GM19467 (cell line): Measurements from ENCODE around the gene GC.
"Not testable (repeated sequence)": the region's sequence is repeated elsewhere in the genome, so short reads cannot be mapped to it uniquely, and the experiment has no call there.

Experiments used
- ATAC-seq: cut with Tn5 transposase; IDR thresholded peaks from one replicate; pipeline ENCODE4 v1.9.1; 2021; ENCODE audit warnings: mild to moderate bottlenecking, moderate library complexity; ENCODE audit not compliant: unreplicated experiment

The GC gene

DNA sequence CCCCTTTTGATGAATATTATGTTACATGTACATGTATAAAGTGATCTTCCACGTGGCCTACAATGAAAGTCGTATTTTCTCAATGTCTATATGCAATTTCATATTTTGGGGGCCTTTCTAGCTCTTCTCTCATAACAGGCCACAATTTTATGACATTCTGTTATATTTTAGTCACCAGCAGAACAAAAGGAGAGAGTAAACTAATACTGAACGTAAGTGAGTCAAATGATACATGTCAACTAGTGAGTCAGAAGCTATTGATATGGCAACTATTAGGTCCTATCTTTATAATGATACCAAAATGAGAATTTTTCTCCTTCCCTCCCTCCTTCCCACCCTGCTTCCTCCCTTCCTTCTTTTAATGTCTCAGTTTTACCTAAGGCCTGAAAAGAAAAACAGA is 14.4 kb downstream of the GC start:
- ATAC-seq, result no peak

DNA sequence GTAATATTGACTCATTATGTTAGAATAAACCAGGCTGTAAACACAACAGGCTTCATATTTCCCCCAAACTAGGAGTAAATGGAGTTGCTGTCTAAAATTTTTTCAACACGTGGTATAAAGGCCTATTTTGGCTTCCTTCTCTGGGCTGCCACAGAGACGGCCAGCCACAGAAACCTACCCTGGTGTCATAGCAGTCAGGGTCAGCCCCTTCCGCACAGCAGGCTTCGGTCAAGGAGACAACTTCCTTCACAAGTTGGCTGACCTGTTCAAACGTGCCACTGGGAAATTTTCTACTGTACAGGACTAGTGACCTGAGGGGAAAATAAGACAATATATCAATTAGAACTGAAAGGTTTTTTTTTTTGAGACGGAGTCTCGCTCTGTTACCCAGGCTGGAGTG is 15.8 kb downstream of the GC start:
- no peak for ATAC-seq

DNA sequence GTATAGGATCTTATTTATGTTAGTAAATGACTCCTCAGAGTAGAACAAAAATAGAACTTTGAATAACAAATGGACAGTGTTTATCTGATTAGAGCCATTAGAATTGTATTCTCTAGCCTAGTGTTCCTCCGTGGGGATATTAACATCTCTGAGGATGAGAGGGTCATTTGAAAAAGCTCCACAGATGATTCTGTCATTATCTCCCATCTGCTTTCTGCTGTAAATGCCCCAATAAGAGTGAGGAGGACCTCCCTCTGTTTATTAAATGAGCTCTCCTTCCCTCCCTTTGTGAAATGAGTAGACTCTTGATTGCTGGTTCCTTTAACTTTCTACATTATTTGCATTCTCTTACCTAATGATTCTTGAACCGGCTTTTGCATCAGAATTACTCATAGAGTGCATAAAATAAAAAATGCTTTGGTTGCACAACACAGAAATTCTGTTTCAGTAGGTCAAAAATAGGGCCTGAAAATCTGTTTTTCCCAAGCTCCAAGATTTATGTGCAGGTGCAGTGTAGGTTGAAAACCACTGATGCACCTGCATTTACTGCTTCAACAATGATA is 18.0 kb downstream of the GC start:
- ATAC-seq, result no peak

DNA sequence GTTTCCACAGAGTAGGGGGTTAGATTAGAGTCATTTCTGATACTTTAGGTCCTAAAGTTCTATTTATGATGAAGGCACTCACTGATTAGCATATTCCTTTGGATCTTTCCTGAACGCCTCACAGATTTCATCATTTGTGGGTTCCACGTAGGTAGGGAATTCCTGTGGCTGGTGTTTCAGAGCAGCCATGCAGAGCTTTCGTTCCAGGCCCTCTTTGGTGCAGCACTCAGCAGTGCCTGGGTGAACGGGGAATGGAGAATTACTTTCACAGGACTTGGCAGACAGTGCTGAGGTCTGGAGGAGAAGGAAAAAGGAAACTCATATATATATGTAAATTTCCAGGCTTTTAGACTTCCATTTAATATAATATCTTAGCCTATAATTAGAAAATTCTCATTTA is 18.5 kb downstream of the GC start:
- ATAC-seq, result no peak

DNA sequence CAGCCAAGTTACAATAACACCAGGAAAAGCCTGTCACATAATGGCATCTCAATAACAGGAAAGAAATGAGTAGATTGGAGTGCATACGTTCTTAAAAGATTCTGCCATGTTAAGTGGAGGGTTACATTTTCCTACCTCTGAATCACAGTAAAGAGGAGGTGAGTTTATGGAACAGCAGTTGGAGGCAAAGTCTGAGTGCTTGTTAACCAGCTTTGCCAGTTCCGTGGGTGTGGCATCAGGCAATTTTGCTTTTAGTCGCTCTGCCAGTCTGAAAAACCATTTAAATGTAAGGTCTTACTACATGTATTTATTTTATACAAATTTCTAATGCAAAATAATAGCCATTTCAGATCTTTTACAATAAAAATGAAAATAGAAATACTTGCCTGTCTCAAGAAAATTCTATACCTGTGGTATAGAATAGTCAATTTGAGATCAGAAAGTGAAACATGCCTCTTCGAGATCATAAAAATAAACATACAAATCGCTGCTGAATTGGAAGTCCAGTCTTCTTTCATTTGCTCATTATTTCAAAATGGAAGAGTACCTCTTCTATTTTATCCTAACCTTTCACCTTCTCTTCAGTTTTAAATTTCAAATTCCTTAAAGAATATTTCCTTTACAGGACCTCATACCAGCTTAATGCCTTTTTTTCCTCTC is 31.4 kb downstream of the GC start:
- ATAC-seq, result no peak

DNA sequence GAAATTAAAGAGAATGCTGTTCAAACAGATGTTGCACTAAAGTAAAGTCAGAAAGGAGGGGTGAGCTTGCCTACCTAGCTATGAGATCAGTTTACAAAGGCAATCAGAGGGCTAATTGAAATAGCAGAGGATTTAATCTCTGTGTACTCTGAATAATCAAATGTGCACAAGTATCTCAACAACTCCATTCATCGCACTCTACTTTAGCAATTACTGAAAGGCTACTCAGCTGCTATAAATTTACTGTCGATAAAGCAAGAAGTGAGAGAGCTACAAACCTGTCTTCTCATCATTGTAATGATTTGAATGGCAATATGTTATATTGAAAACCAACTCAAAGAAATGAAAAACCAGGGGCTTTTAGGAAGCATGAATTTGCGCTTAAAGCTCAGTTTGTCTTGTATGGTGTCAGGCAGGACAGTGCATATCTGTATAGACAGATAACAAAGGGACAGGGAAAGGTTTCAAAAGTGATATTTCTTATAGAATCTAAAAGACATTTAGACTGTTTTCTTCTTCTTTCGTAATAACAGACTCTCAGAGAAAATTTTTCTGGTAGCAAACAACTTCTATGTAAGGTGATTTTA is 34.8 kb downstream of the GC start:
- no peak for ATAC-seq

DNA sequence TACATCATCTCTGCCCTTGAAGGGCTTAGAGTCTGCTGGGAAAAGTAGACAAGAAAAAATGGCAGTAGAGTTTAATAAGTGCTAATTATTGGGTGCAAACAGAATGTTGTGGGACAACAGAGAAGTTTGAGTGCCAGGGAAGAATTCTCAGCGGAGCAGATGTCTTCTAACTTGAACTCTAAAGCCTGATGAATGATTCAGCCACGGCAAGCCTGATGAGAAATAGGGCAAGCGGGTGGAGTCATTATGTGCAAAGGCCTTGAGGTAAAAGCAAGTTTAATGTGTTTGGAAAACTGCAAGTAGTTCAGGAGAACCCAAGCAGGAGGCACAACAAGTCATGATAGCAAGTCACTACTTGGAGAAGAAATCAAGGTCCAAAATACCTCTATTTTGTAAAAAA is 37.5 kb downstream of the GC start:
- ATAC-seq, result no peak

DNA sequence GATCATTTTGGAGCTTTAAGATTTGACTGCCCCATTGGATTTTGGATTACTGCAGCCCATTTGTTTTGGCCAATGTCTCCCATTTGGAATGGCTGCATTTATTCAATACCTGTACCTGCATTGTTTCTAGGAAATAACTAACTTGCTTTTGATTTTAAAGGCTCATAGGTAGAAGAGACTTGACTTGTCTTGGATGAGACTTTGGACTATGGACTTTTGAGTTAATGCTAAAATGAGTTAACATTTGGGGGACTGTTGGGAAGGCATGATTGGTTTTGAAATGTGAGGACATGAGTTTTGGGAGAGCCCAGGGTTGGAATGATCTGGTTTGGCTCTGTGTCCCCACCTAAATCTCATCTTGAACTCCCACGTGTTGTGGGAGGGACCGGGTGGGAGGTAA is 45.1 kb downstream of the GC start:
- ATAC-seq, result not testable (repeated sequence)

DNA sequence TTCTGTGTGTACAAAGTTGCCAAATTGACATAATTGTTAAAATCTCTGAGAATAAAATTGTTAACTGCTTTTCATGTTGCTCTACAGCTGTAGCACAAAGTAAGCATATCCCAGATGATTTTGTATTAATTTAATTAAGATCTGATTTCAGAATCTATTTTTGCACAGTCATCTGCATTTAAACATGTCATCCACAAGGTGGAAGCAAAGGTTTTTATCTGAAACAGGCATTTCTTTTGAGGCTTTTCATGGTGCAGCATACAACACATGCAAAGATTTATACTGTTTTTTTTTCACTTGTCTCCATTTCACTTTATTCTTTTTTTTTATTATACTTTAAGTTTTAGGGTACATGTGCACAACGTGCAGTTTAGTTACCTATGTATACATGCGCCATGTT is 51.2 kb downstream of the GC start:
- ATAC-seq, result no peak

DNA sequence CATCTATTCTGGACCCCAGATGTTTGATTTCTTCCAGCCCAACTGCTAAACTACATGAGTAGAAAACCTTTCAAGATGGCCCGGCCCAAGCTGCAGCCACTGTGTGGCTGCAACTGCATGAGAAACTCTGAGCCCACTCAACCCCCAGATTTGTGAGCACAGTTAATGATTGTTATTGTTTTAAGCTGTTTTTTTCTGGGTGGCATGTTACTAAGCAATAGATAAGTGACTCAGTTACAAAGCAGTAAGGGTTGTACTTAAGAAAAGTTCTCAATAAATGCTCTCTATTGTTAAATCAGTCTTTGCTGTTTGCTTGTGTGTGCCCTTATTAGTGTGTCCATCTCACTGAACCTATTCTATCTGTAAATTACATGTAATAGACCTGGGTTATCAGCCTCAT is 51.8 kb downstream of the GC start:
- ATAC-seq, result no peak

DNA sequence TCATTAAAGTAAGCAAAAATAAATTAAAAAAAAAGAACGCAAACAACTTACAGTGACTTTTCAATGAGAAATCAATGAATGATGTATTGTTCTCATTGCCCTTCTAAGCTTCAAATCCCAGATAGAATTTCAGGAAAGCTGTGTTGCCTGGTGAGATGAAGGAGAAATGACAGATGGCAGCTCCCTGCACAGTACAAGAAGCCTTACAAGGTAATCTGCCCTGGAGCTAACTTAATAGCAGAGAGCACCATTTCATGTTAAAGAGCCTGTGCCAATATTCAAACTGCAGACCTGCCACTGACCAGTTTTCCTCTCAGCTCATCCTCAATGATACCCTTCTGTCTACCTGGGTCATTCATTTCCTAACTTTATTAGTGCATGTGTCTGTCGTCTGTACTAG is 54.0 kb downstream of the GC start:
- ATAC-seq, result no peak

DNA sequence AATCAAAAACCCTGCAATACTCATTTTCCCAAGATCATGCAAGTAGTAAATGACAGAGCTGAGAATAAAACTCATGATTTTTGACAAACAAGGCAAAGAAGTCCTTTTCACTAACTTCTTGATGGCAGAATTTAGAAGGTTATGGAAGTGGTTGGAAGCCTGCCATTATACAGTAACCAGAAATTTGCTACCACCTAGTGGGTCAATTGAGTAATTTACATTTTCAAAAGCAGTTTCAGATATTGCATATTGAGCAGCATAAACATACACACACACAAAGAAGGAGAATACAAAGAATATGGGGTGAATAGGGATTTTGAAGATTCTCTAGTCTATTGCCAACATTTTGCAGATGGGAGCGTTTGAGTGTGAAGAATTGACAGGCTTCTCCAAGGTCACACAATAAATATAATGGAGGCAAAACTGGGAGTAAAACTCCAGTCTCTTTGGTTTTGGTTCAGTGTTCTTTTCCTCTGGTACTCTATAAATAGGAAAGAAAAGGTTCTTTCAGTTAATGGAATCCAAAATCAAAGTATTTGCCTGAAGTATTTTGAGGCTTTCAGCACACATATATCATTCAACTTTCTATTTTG is 70.2 kb downstream of the GC start:
- peak; percentile 64 for ATAC-seq

DNA sequence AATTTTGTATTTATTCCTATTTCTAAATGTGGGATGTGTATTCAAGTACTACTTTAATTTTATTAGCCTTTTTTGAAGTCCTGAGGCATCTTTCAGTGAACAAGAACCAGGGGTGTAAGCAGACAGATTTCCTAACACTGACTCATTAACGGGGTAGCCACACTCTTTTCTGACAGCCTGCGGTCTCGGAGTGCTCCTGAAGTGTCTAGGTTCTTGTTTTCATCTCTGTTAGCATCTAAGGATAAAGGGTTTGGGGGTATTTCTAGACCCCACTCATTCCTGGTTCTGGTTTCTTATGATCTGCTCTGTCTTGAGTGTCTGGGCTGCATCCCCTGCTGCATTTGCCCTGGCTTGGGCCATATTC is 71.9 kb downstream of the GC start:
- ATAC-seq, result no peak

DNA sequence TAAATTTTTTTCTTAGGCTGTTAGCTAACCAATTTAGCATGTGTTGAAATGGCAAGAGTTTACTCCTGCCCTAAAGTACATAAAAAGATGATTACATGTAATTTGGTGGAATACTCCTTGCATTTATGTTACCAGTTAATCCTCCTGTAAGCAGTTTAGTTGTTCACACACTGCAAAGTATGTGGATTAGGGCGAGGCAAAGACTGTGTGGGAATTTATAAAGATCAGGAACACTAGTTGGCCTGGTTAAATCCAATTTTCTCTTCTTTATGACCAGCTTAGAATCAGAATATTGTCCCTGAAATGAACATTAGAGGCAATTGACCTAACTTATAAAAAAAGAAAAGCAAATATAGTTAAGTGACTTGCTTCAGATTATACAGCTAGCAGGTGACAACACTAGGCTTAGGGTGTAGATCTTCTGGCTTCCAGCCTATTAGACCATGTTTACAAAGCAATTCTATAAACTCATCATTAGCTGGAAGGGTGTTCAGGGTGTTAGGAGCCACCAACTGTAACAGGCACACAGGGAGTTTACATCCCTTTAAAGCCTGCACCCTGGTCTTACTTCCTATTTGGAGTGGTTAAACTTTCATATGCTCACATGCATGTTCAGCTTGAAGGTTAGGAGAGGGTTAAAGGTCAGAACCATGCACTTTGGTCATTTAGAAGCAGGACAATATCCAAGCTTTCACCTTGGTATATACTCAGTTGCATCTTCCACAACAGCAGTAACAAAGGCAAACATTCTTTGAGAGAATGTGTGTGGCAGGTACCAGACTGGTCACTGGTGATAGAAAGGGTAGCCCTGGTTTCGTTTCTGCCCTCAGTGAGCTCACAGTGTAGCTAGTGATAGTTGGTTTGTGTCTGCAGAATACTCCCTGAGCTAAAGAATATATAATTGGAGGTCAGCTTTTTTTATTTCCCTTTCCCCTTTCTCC is 72.6 kb downstream of the GC start:
- no peak for ATAC-seq

DNA sequence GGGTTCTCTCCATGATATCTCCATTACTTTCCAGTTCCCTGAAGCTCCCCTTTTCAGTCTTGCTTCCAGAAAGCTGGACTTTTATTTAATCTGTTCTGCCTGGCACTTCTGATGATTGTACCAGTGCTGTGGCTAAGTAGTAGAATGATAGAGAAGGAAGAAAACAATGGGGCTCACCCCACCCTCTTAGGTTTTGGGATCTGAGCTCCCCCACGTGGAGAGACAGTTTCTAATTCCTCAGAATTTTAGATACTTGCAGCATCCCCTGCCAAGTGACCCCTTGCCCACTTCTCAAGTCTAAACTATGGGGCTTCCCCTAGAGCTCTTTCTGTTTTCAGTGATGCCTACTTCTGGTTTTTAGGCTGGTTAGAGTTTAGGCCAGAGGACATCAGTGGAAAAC is 73.9 kb downstream of the GC start:
- ATAC-seq, result no peak

DNA sequence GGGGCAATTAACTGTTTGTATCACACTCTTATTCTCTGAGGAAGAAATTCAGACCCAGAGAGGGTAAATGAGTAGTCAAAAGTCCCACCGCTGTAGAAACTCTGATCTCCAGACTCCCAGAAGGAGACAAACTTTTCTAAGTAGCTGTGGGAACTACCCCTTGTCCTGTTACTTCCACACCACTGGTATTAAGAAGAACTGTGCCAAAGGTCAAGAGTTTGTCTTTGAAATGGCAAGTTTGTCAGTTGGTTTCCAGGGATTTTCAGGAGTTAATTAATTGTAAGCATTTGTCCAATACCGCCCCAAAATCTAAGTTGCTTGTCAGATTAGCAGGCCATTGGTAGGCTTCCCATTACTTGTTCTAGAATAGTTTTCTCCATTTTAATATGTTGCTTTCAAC is 85.7 kb downstream of the GC start:
- ATAC-seq, result no peak

DNA sequence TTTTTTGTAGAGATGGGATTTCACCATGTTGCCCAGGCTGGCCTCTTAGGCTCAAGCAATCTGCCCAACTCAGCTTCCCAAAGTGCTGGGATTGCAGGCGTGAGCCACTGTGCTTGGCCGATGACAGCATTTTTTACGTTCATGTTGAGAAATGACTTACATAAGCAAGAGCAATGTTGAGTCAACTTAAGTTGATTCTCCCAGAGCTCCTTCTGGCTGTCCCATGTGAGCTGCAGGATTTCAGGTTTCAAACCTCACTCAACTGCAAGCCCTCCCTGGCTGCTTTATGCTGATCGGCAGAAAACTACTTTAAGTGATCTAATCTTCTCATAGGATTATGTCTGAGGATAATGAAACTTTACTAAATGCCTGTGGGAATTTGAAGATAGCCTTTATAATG is 86.8 kb downstream of the GC start:
- ATAC-seq, result no peak

DNA sequence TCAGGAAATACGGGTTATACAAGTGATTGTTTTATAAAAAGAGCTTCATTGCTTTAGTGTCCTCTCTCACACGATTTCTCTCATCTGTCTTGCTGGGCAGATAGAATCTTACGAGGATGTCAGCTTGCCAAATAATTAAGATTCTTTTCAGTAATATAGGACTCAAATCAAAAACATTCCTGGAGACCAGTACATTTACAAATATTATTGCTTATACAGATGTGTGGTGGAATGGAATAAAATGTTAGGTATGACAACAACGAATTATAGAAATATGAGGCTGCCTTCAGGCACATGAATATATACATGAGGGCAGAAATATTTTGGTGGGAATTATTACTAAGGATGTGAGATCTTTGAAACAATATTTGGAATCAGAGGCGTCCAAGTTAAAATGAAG is 88.9 kb downstream of the GC start:
- ATAC-seq, result no peak

DNA sequence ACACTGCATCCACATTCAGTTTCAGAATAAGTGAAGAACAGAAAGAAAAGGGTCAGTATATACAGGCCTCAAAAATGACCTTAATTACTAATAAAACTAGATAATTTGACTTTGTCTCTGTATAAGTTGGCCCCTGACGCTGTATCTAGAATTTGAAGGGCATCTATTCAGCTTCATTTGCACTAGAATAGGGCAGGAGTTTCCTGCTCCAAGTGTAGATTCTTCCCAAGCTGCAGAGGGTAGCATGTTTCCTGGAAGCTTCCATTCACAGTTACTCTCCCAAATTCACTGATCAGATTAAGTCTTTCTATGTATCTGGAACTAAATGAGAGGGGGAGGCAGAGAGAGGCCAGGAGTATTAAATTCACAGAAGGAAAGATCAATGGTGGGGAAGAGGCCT is 90.9 kb downstream of the GC start:
- ATAC-seq, result no peak

DNA sequence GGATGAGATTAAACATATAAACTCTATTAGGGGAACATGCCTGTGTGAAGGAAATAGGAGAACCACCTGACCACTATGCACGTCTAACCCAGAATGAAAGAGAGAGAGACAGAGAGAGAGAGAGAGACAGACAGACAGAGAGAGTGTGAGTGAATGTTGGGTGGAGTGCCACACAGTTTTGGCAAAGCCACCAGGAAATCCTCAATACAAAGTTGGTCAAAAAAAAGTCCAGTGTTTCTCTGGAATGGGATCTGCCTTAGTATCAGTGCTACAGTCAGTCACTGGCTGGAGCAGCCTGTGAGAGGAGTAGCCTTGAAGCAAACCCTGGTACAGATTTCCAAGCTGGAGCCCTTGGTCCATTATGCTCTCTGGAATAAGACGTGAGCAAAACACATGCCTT is 91.7 kb downstream of the GC start:
- no peak for ATAC-seq
